Kidney (tissue), 14 donors: Measurements from ENCODE around the gene MDFI. TPM values are rescaled to one million over a fixed set of nuclear protein-coding genes. Genes with fewer than 3 reads are reported as not detected.

Source experiments
- DNase-seq, 5 donors: peaks; one replicate each; pipeline ENCODE4 v3.0.0-alpha.2; 2013 to 2020
- FAIRE-seq: peaks from 2 replicates; lab custom pipeline; 2012; peaks lifted over from hg19 to GRCh38; lab: Jason Lieb, UNC
- H3K27ac ChIP-seq, 2 donors: one replicate each; pipeline ENCODE4 v1.7.0; 2013; ENCODE audit warnings: low read depth in 2 of 2, low read length in 2 of 2, inconsistent platforms in 1 of 2
- H3K27me3 ChIP-seq: one replicate; pipeline ENCODE4 v1.7.1; 2013; ENCODE audit warnings: low read length, inconsistent platforms; ENCODE audit not compliant: control insufficient read depth, insufficient read depth
- H3K36me3 ChIP-seq, 3 donors: one replicate each; pipeline versions ENCODE4 v1.7.0 to v1.7.1; 2013; ENCODE audit warnings: low read length in 3 of 3, control low read depth in 1 of 3, inconsistent platforms in 1 of 3; ENCODE audit not compliant: insufficient read depth in 3 of 3, control insufficient read depth in 2 of 3
- H3K4me1 ChIP-seq, 3 donors: one replicate each; pipeline versions ENCODE4 v1.7.0 to v1.7.1; 2013; ENCODE audit warnings: low read length in 3 of 3, inconsistent platforms in 1 of 3, low read depth in 1 of 3; ENCODE audit not compliant: control insufficient read depth in 2 of 3, insufficient read depth in 2 of 3
- H3K4me3 ChIP-seq, 3 donors: one replicate each; pipeline versions ENCODE4 v1.7.0 to v1.8.1; 2013; ENCODE audit warnings: low read length in 3 of 3, control low read depth in 1 of 3, inconsistent platforms in 1 of 3
- H3K9ac ChIP-seq, 3 donors: one replicate each; pipeline versions ENCODE4 v1.7.0 to v1.7.1; 2013; ENCODE audit warnings: low read length in 3 of 3, control low read depth in 1 of 3, inconsistent platforms in 1 of 3
- H3K9me3 ChIP-seq, 3 donors: one replicate each; pipeline versions ENCODE4 v1.7.0 to v1.7.1; 2013; ENCODE audit warnings: low read length in 3 of 3, control low read depth in 1 of 3, inconsistent platforms in 1 of 3; ENCODE audit not compliant: control insufficient read depth in 2 of 3, insufficient read depth in 1 of 3
- intact Hi-C: fragments of 100-400 bp; cut with DNase I; formaldehyde crosslinking; loops from one replicate; pipeline ENCODE4 v1.11.1; 2022
- polyA plus RNA-seq: library from polyadenylated mRNA; stranded (reverse); fragments of 350-450 nt; fragmentation: Illumina TruSeq; extraction: RNeasy Lipid Tissue Mini Kit (QIAGEN cat#74804); gene quantifications from one replicate; pipeline ENCODE4 v1.2.3, GENCODE V29; 2014; ENCODE audit warnings: low read depth, low replicate concordance; ENCODE audit not compliant: insufficient read depth
- total RNA-seq: library from RNA; stranded (reverse); fragmentation: NEBNext Ultra II Directional; extraction: Animal tissue kit (Norgen Biotek cat#: 25700); gene quantifications from one replicate; pipeline ENCODE4 v1.2.1, GENCODE V29; 2021
- TF ChIP-seq, protein P1 (sequence below): IDR thresholded peaks from 3 replicates; pipeline ENCODE4 v1.5.1; 2012; ENCODE audit warnings: mild to moderate bottlenecking, moderate library complexity, borderline replicate concordance; ENCODE audit not compliant: insufficient read depth; ENCODE audit errors: extremely low read depth
- donor health status: control.
- donor health status: control.
- donor health status: control.
- donor health status: control.
- donor health status: control.
- donor health status: DM: yes; HTN: yes; CAD: no.
- donor health status: Normal renal cell carcinoma (clear cell type).

MDFI gene
- total and polyA plus RNA-seq, 2 donors from 2014 or later = 2.3 to 16.9 TPM

DNA sequence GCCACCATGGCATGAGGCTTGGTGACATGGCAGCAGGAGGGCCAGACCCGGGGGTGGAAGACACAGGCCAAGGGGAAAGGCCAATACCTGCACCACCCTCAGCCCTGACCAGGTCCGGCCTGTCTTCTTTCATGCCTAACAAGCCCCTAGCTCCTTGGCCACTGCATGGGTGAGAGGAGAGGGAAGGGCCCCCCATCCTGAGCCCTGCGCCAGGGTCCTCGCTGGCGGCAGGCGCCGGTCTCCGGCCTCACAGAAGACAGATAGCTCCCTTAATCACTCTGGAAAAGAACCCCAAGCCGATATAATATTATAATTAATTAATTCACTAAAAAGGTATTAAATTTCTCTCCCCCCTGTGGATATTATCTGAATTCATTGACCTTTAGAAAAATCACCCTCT lies 41.4 kb downstream of the MDFI start:
- no peak overlapping the region for H3K27ac ChIP-seq
- TF ChIP-seq, protein P1, sequence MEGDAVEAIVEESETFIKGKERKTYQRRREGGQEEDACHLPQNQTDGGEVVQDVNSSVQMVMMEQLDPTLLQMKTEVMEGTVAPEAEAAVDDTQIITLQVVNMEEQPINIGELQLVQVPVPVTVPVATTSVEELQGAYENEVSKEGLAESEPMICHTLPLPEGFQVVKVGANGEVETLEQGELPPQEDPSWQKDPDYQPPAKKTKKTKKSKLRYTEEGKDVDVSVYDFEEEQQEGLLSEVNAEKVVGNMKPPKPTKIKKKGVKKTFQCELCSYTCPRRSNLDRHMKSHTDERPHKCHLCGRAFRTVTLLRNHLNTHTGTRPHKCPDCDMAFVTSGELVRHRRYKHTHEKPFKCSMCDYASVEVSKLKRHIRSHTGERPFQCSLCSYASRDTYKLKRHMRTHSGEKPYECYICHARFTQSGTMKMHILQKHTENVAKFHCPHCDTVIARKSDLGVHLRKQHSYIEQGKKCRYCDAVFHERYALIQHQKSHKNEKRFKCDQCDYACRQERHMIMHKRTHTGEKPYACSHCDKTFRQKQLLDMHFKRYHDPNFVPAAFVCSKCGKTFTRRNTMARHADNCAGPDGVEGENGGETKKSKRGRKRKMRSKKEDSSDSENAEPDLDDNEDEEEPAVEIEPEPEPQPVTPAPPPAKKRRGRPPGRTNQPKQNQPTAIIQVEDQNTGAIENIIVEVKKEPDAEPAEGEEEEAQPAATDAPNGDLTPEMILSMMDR = no peak
- H3K4me3 ChIP-seq = no peak overlapping the region
- no peaks in the 10 kb centered on the region for H3K9me3 ChIP-seq
- no peaks in the 10 kb centered on the region for H3K36me3 ChIP-seq
- FAIRE-seq (no peak), DNase-seq (peak in 2 of 5 donors; percentile 28 to 34)
- peaks cover 0 to 12% (median 6%) of the 10 kb centered on the region in 3 donors for H3K4me1 ChIP-seq
- intact Hi-C loops = loop anchor here (5.0 kb wide), 2 partner anchors 77 to 312 kb away; no protein-coding TSS in a partner anchor
- H3K27me3 ChIP-seq = no peaks in the 10 kb centered on the region
- H3K9ac ChIP-seq = no peak overlapping the region

- H3K9me3 ChIP-seq = no peaks in the 10 kb centered on the region
- H3K4me1 ChIP-seq = peaks cover 0 to 12% (median 6%) of the 10 kb centered on the region in 3 donors
- H3K4me3 ChIP-seq = no peak overlapping the region
- TF ChIP-seq, protein P1 = no peak
- intact Hi-C loops = loop anchor here (5.0 kb wide), 1 partner anchor 78 kb away; no protein-coding TSS in a partner anchor
- no peak overlapping the region for H3K27ac ChIP-seq
- H3K9ac ChIP-seq = no peak overlapping the region
- DNase-seq (peak in 2 of 5 donors; percentile 35 to 64), FAIRE-seq (no peak)
- H3K36me3 ChIP-seq = peaks cover 0 to 4% (median 3%) of the 10 kb centered on the region in 3 donors
- H3K27me3 ChIP-seq = no peaks in the 10 kb centered on the region
These were observed 42.1 kb downstream of the MDFI start for GRCh38 chr6:41680182-41680965.

DNA sequence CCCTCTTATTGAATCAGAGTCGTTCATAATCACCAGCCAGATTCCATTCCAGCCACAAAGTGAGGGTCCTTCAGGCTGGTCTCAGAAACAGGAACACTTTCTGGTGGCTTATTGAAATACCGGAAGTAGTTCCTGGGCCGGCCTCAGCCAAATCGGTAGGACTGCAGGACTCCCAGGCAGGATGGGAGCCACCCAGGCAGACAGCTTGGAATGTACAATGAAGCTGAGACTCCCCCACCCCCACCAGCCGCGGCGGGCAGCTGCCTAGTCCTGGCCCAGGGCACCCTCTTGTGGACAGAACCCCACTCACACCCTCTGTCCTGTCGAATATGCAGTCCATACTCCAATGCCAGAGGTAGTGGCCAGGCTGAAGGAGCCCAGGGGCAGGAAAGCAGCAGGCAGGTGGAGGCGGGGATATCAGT lies 43.8 kb downstream of the MDFI start:
- FAIRE-seq = peak; percentile 87
- Histone ChIP-seq H3K4me1 (peaks cover 0 to 12% (median 6%) of the 10 kb centered on the region in 3 donors), H3K9ac (no peak overlapping the region), H3K36me3 (peaks cover 0 to 14% (median 11%) of the 10 kb centered on the region in 3 donors), H3K4me3 (peak overlapping the region in 1 of 3 donors; percentile 4), H3K9me3 (no peaks in the 10 kb centered on the region), H3K27me3 (no peaks in the 10 kb centered on the region), H3K27ac (peak overlapping the region; percentile 1 to 11)
- DNase-seq = peak; percentile 95 to 97 (median 97)
- TF ChIP-seq, protein P1 = peak; percentile 92
- intact Hi-C loops = loop anchor here (5.0 kb wide), 1 partner anchor 80 kb away; no protein-coding TSS in a partner anchor
